AG09309 (cell line): Measurements from ENCODE around the gene ART4.

Experiments used
- DNase-seq: peaks from one replicate; pipeline ENCODE4 v3.0.0-alpha.2; 2010; ENCODE audit warnings: low read depth
- H3K4me3 ChIP-seq: 2 replicates; pipeline ENCODE4 v1.5.1; 2011; ENCODE audit warnings: mild to moderate bottlenecking, low read depth, low read length, moderate library complexity; ENCODE audit not compliant: control insufficient read depth
- TF ChIP-seq, protein P1 (sequence below): IDR thresholded peaks from 2 replicates; pipeline ENCODE4 v1.5.1; 2011; ENCODE audit warnings: mild to moderate bottlenecking, low read depth, low read length, inconsistent platforms; ENCODE audit not compliant: insufficient read depth, control insufficient read depth; ENCODE audit errors: missing control alignments

ART4 gene

DNA sequence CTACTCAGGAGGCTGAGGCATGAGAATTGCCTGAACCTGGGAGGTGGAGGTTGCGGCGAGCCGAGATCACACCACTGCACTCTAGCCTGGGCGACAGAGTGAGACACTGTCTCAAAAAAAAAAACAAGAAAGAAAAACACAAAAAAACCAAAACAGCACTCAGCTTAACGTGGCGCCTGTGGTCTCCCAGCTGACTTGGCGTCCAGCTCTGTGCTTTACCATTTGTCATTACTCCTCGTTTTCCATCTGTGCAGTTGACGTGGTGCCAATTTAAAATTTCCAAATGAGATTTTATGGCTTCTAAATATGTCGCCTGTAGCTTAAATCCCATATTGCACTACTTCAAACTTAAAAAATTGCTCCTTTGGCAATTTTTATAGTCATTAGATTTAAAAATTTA, 40.4 kb upstream of the ART4 start:
- no peak for DNase-seq
- TF ChIP-seq, protein P1, sequence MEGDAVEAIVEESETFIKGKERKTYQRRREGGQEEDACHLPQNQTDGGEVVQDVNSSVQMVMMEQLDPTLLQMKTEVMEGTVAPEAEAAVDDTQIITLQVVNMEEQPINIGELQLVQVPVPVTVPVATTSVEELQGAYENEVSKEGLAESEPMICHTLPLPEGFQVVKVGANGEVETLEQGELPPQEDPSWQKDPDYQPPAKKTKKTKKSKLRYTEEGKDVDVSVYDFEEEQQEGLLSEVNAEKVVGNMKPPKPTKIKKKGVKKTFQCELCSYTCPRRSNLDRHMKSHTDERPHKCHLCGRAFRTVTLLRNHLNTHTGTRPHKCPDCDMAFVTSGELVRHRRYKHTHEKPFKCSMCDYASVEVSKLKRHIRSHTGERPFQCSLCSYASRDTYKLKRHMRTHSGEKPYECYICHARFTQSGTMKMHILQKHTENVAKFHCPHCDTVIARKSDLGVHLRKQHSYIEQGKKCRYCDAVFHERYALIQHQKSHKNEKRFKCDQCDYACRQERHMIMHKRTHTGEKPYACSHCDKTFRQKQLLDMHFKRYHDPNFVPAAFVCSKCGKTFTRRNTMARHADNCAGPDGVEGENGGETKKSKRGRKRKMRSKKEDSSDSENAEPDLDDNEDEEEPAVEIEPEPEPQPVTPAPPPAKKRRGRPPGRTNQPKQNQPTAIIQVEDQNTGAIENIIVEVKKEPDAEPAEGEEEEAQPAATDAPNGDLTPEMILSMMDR, result no peak
- H3K4me3 ChIP-seq, result no peak overlapping the region

DNA sequence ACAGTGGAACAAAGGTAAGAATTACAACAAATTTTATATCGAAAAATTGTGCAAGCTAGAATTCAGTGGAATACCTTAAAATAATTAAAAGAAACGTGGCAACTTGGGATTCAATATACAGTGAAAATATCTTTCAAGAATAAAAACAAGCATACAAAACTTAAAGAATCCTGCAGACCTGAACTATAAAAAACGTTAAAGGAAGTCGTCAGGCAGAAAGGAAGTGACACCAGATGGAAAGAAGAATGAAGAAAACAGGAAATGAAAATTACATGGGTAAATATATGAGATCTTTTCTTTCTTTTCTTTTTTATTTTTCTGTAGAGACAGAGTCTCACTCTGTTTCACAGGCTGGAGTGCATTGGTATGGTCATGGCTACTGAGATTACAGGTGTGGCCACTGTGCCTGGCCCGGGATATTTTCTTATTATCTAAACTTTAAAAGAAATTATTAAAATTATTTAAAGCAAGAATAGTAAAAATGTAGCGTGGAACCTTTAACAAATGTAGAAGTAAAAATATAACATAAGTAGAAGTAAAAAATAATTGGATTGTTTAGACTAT, 37.6 kb upstream of the ART4 start:
- TF ChIP-seq, protein P1, result no peak
- DNase-seq, result no peak
- H3K4me3 ChIP-seq, result no peak overlapping the region

DNA sequence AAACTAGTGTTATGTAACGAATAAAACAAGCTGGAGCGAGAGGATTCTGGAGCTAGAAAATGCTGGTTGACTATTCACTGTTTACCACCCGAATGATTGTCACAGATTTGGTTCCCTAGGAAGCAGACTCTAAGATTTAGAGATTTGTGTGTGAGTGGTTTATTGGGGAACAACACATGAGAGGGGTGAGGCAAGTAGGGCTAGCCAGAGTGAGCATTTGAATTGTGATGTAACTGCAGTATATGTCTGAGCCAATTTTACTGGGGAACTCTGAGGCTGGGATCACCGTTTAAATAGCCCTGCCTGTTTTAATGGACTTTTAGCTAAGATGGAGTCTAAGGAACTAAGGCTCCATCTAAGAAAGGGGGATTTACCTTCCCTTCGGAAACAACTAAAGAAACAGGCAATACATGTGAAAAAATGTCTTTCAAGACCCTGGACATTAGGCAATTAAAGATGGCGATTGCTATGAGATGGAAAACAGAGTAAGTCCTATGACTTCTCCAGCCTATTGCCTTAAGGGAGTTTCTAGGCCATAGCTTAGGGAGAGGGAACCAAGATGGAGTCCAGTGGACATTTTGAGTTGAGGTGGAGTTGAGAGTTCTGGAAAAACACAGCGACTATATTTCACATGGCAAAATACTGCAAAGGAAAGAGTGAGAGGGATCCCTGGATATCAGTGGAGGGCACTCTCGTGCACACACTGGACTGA, 36.1 kb upstream of the ART4 start:
- TF ChIP-seq, protein P1, result no peak
- no peak for DNase-seq
- no peak overlapping the region for H3K4me3 ChIP-seq

DNA sequence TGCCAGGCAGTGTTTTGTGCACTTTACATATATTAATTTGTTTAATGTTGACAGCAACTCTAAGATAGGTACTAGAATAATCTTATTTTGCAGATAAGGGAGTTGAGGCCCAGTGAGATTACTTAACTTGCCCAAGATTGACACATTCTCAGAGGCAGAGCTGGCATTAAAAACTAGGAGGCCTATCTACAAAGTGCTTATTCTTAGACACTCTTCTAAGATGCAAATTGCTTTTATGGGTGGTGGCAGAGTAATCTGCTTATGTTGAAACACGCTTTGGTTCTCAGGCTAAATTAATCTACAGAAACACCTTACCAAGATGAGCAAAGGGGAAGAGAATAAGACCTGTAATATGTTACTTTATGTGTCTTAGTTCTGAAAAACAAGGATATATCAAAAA, 35.2 kb upstream of the ART4 start:
- TF ChIP-seq, protein P1, result no peak
- DNase-seq, result no peak

DNA sequence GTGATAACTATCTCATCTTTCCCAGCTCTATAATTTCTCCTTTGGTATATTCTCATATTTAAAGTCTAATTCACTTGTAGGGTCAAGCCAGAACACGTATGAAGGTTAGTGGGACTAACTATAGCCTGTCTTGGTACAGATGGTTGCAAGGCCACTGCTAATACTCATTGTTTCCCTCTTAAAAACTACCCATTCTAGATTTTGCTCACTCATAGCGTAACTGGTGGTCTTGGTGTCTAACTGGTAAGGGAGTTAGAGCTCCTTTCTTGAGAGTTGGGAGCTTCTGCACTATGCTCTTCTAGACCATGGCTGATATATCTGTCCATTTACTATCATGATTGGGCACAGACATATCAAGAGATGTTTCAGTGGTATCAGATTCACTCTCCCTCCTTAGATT, 33.5 kb upstream of the ART4 start:
- no peak for DNase-seq
- no peak overlapping the region for H3K4me3 ChIP-seq
- TF ChIP-seq, protein P1, result no peak

More for the DNA sequence above, 35.2 kb upstream of the ART4 start:
- no peak overlapping the region for H3K4me3 ChIP-seq

DNA sequence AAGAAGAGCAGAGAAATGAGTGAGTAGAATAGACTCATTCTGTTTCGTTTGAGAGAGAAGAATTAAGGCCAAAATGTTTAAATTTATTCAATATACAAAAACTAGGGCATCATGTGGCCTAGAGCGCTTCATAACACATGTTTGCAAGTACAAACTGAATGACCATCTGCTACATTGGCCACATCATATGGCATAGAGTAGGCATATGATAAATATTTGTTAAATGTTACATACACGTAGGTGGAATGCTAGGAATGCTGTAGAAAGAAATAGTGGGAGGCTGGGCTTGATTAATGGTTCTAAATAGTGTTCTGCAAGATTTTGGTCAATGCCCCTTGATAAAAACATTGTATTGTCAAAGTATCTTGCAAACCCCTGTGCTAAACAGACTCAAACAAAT, 31.6 kb upstream of the ART4 start:
- no peak overlapping the region for H3K4me3 ChIP-seq
- DNase-seq, result no peak
- TF ChIP-seq, protein P1, result no peak
